ENCODE measurements around the gene CPT1B.

The CPT1B gene

DNA sequence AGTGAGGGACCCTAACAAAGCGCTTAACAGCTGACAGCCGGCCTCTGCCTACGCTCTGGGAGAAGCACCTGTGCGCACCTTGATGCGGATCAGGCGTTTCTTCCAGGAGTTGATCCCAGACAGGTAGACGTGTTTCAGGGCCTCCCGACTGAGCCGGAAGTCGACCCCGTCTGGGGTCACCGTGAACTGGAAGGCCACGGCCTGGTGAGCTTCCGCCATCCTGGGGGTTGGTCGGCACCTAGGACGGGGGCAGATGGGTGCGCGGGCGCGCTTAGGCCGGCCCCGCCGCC lies 585 bp downstream of the CPT1B start:
- H3K4me1 ChIP-seq (ENCODE audit: insufficient read depth, insufficient read length): peaks cover 4% of the 10 kb centered on the region
- H3K36me3 ChIP-seq (ENCODE audit: insufficient read depth, insufficient read length, low read length): peaks cover 70% of the 10 kb centered on the region

DNA sequence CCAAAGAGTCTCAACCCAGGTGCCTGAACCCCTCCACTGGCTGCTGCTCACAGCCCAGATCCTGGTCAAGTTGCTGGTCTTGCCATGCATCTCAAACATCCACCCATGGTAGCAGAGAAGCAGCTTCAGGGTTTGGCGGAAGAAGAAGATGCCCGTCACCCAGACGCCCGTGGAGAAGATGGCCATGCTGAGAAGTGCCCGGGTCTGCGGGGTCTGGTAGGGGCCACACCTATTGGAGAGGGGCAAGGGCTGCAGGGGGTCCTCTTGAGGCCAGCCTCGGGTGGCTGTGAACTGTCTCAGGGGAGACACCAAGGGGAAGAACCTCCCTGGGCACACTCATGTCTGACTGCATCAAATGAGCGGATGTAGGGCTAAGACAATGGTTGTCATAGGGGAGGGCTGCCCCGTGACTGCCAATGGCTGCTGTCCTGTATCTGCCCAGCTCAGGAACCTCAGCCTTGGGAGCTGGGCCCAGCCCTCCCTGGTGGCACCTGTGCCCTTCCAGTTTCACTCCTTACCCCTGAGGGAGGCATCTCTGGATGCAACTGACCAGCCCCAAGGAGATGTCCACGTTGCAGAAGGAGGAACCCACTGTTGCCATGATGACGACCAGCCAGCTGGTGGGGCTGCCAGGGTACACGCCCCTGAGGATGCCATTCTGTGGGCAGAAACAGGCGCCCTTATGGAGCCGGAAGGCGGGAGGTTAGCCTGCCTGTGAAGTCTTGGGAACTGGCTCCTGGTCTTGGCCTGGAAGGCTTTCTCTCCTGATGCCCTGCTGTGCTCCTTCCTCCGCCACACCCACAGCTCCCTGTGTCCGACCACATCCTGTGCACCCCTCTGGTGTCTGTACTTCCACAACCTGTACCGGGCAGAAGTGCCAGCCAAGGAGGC lies 1.2 kb downstream of the CPT1B start:
- H3K27me3 ChIP-seq (ENCODE audit: insufficient read depth, insufficient read length): no peaks in the 10 kb centered on the region
- no peaks in the 10 kb centered on the region for H3K9me3 ChIP-seq (ENCODE audit: insufficient read depth, low read length)
- TF ChIP-seq SUZ12 (IDR thresholded peaks at IDR 0.05; ENCODE audit: extremely low read depth, insufficient read depth, insufficient read length) (no peak), ZNF274 (IDR thresholded peaks at IDR 0.05; ENCODE audit: low read depth, low read length) (no peak), YY1 (IDR thresholded peaks at IDR 0.05; ENCODE audit: insufficient read depth, insufficient read length) (no peak)
- peaks cover 76% of the 10 kb centered on the region for H3K36me3 ChIP-seq (ENCODE audit: insufficient read depth, insufficient read length, low read length)
- H3K4me3 ChIP-seq (ENCODE audit: insufficient read length, low read depth): no peak overlapping the region
- no peak for DNase-seq (ENCODE audit: low read depth, low spot score)
- peaks cover 4% of the 10 kb centered on the region for H3K4me1 ChIP-seq (ENCODE audit: insufficient read depth, insufficient read length)
- no peak overlapping the region for H3K9ac ChIP-seq (ENCODE audit: insufficient read length, low read depth)

More for the DNA sequence above, 585 bp downstream of the CPT1B start:
- Histone ChIP-seq H3K9me3 (ENCODE audit: insufficient read depth, low read length) (no peaks in the 10 kb centered on the region), H3K4me3 (ENCODE audit: insufficient read length, low read depth) (no peak overlapping the region), H3K27me3 (ENCODE audit: insufficient read depth, insufficient read length) (no peaks in the 10 kb centered on the region), H3K9ac (ENCODE audit: insufficient read length, low read depth) (no peak overlapping the region)
- TF ChIP-seq SUZ12 (IDR thresholded peaks at IDR 0.05; ENCODE audit: extremely low read depth, insufficient read depth, insufficient read length) (no peak), ZNF274 (IDR thresholded peaks at IDR 0.05; ENCODE audit: low read depth, low read length) (no peak), YY1 (IDR thresholded peaks at IDR 0.05; ENCODE audit: insufficient read depth, insufficient read length) (no peak)
- DNase-seq (ENCODE audit: low read depth, low spot score): no peak

DNA sequence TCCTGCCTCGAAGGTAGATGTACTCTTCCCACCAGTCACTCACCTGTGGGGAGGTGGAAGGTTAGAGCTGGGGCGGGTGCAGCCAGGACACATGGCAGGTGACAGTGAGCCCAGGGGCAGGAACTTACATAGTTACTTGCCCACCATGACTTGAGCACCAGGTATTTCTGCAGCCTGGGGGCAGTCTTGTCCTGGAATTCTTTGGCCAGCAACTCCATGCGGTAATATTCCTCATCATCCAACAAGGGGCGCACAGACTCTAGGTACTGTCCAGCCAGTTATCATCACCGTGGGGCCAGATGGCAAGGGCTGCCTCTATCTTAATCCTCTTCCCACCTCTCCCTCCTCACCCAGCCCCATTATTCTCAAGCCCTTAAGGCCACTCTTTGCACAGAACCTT lies 2.2 kb downstream of the CPT1B start:
- TF ChIP-seq SUZ12 (IDR thresholded peaks at IDR 0.05; ENCODE audit: extremely low read depth, insufficient read depth, insufficient read length) (no peak), ZNF274 (IDR thresholded peaks at IDR 0.05; ENCODE audit: low read depth, low read length) (no peak), YY1 (IDR thresholded peaks at IDR 0.05; ENCODE audit: insufficient read depth, insufficient read length) (no peak)
- H3K9ac ChIP-seq (ENCODE audit: insufficient read length, low read depth): no peak overlapping the region
- H3K27me3 ChIP-seq (ENCODE audit: insufficient read depth, insufficient read length): no peaks in the 10 kb centered on the region
- no peak for DNase-seq (ENCODE audit: low read depth, low spot score)
- H3K4me3 ChIP-seq (ENCODE audit: insufficient read length, low read depth): no peak overlapping the region
- peaks cover 4% of the 10 kb centered on the region for H3K4me1 ChIP-seq (ENCODE audit: insufficient read depth, insufficient read length)
- H3K9me3 ChIP-seq (ENCODE audit: insufficient read depth, low read length): no peaks in the 10 kb centered on the region
- peaks cover 79% of the 10 kb centered on the region for H3K36me3 ChIP-seq (ENCODE audit: insufficient read depth, insufficient read length, low read length)

DNA sequence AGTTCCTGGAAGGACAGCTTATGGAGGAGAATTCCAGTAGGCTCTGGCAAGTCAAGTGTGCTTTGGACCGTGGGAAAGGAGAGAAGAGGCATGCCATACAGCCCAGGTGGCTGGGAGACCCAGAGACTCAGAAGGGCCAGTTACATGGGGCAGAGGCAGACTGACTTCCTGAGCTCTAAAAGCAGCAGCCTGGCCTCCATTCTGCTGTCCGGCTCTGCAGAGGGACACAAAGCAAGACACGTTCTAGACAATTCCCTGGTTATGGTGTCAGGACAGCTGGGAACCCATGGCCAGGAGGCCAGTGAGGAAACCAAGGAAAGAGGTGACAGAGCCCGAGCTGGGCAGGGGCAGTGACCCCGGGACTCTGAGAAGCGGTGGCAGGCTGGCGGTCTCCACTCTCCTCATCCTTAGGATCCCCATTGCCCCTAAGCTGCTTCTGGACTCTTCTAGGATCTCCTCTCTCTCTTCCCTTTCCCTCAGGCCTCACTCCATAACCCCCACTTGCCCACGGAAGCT lies 2.7 kb downstream of the CPT1B start:
- Histone ChIP-seq H3K36me3 (ENCODE audit: insufficient read depth, insufficient read length, low read length) (peaks cover 83% of the 10 kb centered on the region), H3K9ac (ENCODE audit: insufficient read length, low read depth) (no peak overlapping the region), H3K4me3 (ENCODE audit: insufficient read length, low read depth) (no peak overlapping the region), H3K27me3 (ENCODE audit: insufficient read depth, insufficient read length) (no peaks in the 10 kb centered on the region), H3K4me1 (ENCODE audit: insufficient read depth, insufficient read length) (peaks cover 3% of the 10 kb centered on the region), H3K9me3 (ENCODE audit: insufficient read depth, low read length) (no peaks in the 10 kb centered on the region)
- TF ChIP-seq YY1 (IDR thresholded peaks at IDR 0.05; ENCODE audit: insufficient read depth, insufficient read length): no peak
- no peak for TF ChIP-seq SUZ12 (IDR thresholded peaks at IDR 0.05; ENCODE audit: extremely low read depth, insufficient read depth, insufficient read length)
- TF ChIP-seq ZNF274 (IDR thresholded peaks at IDR 0.05; ENCODE audit: low read depth, low read length): no peak
- DNase-seq (ENCODE audit: low read depth, low spot score): no peak

DNA sequence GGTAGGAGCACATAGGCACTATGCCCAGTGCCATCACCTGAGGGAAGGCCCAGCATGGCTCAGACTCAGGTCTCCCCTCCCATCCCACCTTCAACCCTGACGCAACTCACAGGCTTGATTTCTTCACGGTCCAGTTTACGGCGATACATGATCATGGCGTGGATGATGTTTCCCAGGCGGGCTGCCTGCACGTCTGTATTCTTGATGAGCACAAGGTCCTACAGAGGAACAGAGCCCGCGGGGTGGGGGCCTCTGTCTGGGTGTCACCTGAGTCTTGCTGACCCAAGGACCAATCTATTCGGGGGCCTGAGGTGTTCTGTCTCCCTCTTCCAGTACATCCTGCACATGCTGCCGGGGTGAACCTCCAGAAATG lies 3.9 kb downstream of the CPT1B start:
- no peak for DNase-seq (ENCODE audit: low read depth, low spot score)
- Histone ChIP-seq H3K27me3 (ENCODE audit: insufficient read depth, insufficient read length) (no peaks in the 10 kb centered on the region), H3K36me3 (ENCODE audit: insufficient read depth, insufficient read length, low read length) (peaks cover 83% of the 10 kb centered on the region), H3K9me3 (ENCODE audit: insufficient read depth, low read length) (no peaks in the 10 kb centered on the region), H3K4me3 (ENCODE audit: insufficient read length, low read depth) (no peak overlapping the region), H3K9ac (ENCODE audit: insufficient read length, low read depth) (no peak overlapping the region), H3K4me1 (ENCODE audit: insufficient read depth, insufficient read length) (no peaks in the 10 kb centered on the region)
- TF ChIP-seq SUZ12 (IDR thresholded peaks at IDR 0.05; ENCODE audit: extremely low read depth, insufficient read depth, insufficient read length) (no peak), YY1 (IDR thresholded peaks at IDR 0.05; ENCODE audit: insufficient read depth, insufficient read length) (no peak), ZNF274 (IDR thresholded peaks at IDR 0.05; ENCODE audit: low read depth, low read length) (no peak)

DNA sequence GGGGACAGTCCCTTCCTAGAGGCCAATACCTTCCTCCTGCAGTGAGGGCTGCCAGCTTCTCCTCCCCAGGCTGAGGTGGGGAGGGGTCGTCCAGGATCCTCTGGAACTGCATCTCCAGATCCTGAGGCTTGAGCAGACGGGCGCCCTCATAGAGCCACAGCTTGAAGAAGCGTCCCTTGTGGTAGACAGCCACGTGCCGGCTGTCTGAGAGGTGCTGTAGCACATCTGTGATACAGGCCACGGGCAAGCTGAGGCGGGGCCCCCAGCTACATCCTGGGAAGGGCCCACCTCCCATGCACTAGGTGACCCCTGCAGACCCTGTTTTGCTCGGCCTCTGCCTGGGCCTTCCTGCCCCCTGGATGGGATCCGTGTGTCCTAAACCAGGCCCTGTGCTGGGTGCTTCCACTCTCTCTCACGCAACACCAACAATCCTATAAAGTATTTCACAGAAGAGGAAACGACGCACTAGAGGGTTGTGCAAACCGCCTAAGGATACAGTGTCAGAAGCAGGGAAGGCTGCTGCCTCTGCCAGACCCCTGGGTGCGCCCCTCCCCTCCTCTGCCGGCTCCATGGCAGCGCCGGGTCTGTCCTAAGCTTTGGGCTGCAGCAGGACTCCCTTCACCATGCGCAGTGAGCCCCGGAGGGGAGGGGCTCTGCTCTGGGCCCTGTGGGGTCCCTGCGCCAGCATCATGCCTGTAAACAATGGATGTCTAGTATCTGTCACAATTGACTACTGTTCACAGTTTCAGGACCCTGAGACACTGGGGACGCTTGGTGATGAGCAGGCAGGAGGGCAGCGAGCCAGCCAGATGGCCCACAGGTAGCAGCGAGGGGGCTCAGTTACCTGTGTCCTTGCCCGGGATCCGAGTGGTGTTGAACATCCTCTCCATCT lies 4.5 kb downstream of the CPT1B start:
- Histone ChIP-seq H3K27me3 (ENCODE audit: insufficient read depth, insufficient read length) (no peaks in the 10 kb centered on the region), H3K4me1 (ENCODE audit: insufficient read depth, insufficient read length) (no peaks in the 10 kb centered on the region), H3K9me3 (ENCODE audit: insufficient read depth, low read length) (no peaks in the 10 kb centered on the region), H3K36me3 (ENCODE audit: insufficient read depth, insufficient read length, low read length) (peaks cover 85% of the 10 kb centered on the region), H3K4me3 (ENCODE audit: insufficient read length, low read depth) (no peak overlapping the region), H3K9ac (ENCODE audit: insufficient read length, low read depth) (no peak overlapping the region)
- DNase-seq (ENCODE audit: low read depth, low spot score): no peak
- TF ChIP-seq SUZ12 (IDR thresholded peaks at IDR 0.05; ENCODE audit: extremely low read depth, insufficient read depth, insufficient read length): no peak
- no peak for TF ChIP-seq ZNF274 (IDR thresholded peaks at IDR 0.05; ENCODE audit: low read depth, low read length)
- TF ChIP-seq YY1 (IDR thresholded peaks at IDR 0.05; ENCODE audit: insufficient read depth, insufficient read length): no peak

DNA sequence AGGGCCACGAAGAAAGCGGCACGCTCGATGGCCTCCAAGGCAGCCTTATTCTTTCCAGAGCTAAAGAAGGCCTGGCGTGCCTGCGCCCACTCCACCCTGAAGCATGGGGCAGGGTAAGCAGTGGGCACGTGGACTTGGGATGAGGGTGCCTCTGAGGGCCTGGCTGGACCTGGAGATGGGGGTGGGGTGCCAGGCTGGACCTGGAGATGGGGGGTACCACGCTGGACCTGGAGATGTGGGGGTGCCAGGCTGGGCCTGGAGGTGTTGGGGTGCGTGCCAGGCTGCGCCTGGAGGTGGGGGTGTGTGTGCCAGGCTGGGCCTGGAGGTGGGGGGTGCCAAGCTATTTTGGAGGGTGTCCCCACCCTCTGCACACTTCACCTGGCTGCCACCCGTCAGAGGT lies 5.3 kb downstream of the CPT1B start:
- DNase-seq (ENCODE audit: low read depth, low spot score): no peak
- Histone ChIP-seq H3K9me3 (ENCODE audit: insufficient read depth, low read length) (no peaks in the 10 kb centered on the region), H3K36me3 (ENCODE audit: insufficient read depth, insufficient read length, low read length) (peaks cover 90% of the 10 kb centered on the region), H3K4me1 (ENCODE audit: insufficient read depth, insufficient read length) (no peaks in the 10 kb centered on the region), H3K9ac (ENCODE audit: insufficient read length, low read depth) (no peak overlapping the region), H3K27me3 (ENCODE audit: insufficient read depth, insufficient read length) (no peaks in the 10 kb centered on the region), H3K4me3 (ENCODE audit: insufficient read length, low read depth) (no peak overlapping the region)
- TF ChIP-seq ZNF274 (IDR thresholded peaks at IDR 0.05; ENCODE audit: low read depth, low read length): no peak
- no peak for TF ChIP-seq YY1 (IDR thresholded peaks at IDR 0.05; ENCODE audit: insufficient read depth, insufficient read length)
- TF ChIP-seq SUZ12 (IDR thresholded peaks at IDR 0.05; ENCODE audit: extremely low read depth, insufficient read depth, insufficient read length): no peak

Measured in NT2/D1 (cell line).